Adrenal gland (tissue), 12 donors: ENCODE data around the gene NDUFAF4. TPM values are rescaled to one million over a fixed set of nuclear protein-coding genes. Genes with fewer than 3 reads are reported as not detected.

Experiments
- DNase-seq, 7 donors: peaks; one replicate each; pipeline ENCODE4 v3.0.0-alpha.2; 2019 to 2020
- H3K27ac ChIP-seq, 5 donors: fragments of 200-600 bp; sonication (generic) in 4 of 5; 1 replicate in 3 of 5; 2 replicates in 2 of 5; pipeline versions ENCODE4 v1.5.1 to v1.8.0; 2016 to 2020; ENCODE audit warnings: mild to moderate bottlenecking in 1 of 5
- H3K27me3 ChIP-seq: fragments of 200-600 bp; 2 replicates; pipeline ENCODE4 v1.8.0; 2021
- H3K36me3 ChIP-seq, 2 donors: fragments of 200-600 bp; replicated peaks in 1 of 2; 1 replicate in 1 of 2; 2 replicates in 1 of 2; pipeline versions ENCODE4 v1.5.1 to v1.8.0; 2018 to 2022
- H3K4me1 ChIP-seq, 2 donors: fragments of 200-600 bp; replicated peaks in 1 of 2; 1 replicate in 1 of 2; 2 replicates in 1 of 2; pipeline versions ENCODE4 v1.5.1 to v1.8.0; 2018 to 2021
- H3K4me3 ChIP-seq, 4 donors: fragments of 200-600 bp; sonication (generic) in 3 of 4; one replicate each; pipeline ENCODE4 v1.5.1; 2016 to 2018
- H3K9me3 ChIP-seq, 3 donors: fragments of 200-600 bp; sonication (generic) in 1 of 3; replicated peaks in 1 of 3; 1 replicate in 2 of 3; 2 replicates in 1 of 3; pipeline versions ENCODE4 v1.5.1 to v1.8.0; 2016 to 2021
- CTCF ChIP-seq, 6 experiments: fragments of 450-650 bp in 4 of 6; fragments of 200-600 bp in 2 of 6; sonication (generic) in 1 of 6; IDR thresholded peaks; 1 replicate in 5 of 6; 2 replicates in 1 of 6; pipeline versions ENCODE4 v1.5.1 to v1.8.0; 2016 to 2021; ENCODE audit warnings: antibody characterized with exemption in 6 of 6, mild to moderate bottlenecking in 2 of 6, moderate library complexity in 1 of 6
- POLR2A ChIP-seq, 2 donors: fragments of 450-650 bp; IDR thresholded peaks; one replicate each; pipeline ENCODE4 v1.6.1; 2017; ENCODE audit warnings: antibody characterized with exemption in 2 of 2, mild to moderate bottlenecking in 2 of 2, moderate library complexity in 1 of 2
- WGBS, 4 donors: extraction: QIAGEN DNeasy Blood & Tissue Kit in 2 of 4; methylation state at CpG; one replicate each; pipeline versions ENCODE4 v1.1.5 to v1.1.7; 2013 to 2017; 5-methylcytosine and 5-hydroxymethylcytosine counted together
- intact Hi-C, 2 donors: fragments of 100-400 bp; cut with DNase I; formaldehyde crosslinking; loops; one replicate each; pipeline versions ENCODE4 v1.14.1 to v1.15.0; 2022 to 2023
- polyA plus RNA-seq, 3 donors: library from polyadenylated mRNA; stranded (reverse); fragments of 200-250 nt in 2 of 3; fragments of 350-450 nt in 1 of 3; fragmentation: Illumina TruSeq in 1 of 3; extraction: RNeasy Lipid Tissue Mini Kit (QIAGEN cat#74804) in 1 of 3; gene quantifications; one replicate each; pipeline ENCODE4 v1.2.3, GENCODE V29; 2013 to 2014
- total RNA-seq, 9 donors: library from RNA; depleted of rRNA in 4 of 9; stranded (reverse); fragments of >200 nt in 4 of 9; fragments of 120-200 nt in 1 of 9; fragmentation: NEBNext Ultra II Directional in 1 of 9; extraction: Animal tissue kit (Norgen Biotek cat#: 25700) in 1 of 9; gene quantifications; one replicate each; pipeline versions ENCODE4 v1.1.0 to v1.2.4, GENCODE V29; 2013 to 2023
- donor health status: healthy with polysubstance abuse.
- donor health status: Bipolar disorder and iron deficiency.
- donor health status: DM: yes; HTN: yes; CAD: no.
- donor health status: DM: no; HTN: no; CAD: no.
- donor health status: DM: no; HTN: no; CAD: no.
- donor health status: DM: yes; HTN: yes; CAD: no.

The NDUFAF4 gene
- total and polyA plus RNA-seq, 12 donors = 11.4 to 73.5 (median 28.5) TPM

- TF ChIP-seq POLR2A (IDR thresholded peaks at IDR 0.05) = no peak
- no peak for TF ChIP-seq CTCF (IDR thresholded peaks at IDR 0.05)
- Histone ChIP-seq H3K4me3 (no peak overlapping the region), H3K27ac (no peak overlapping the region), H3K9me3 (no peaks in the 10 kb centered on the region), H3K27me3 (peaks cover 5% of the 10 kb centered on the region), H3K4me1 (no peaks in the 10 kb centered on the region), H3K36me3 (no peaks in the 10 kb centered on the region)
- intact Hi-C loops = no loop called here
- no peak for DNase-seq
- 31 to 85% (median 70%) methylated on average over 3 of the region's 3 CpGs for WGBS, 4 donors
Observed at GRCh38 chr6:96864216-96865054, 33.3 kb downstream of the NDUFAF4 start.

- Histone ChIP-seq H3K4me3 (no peak overlapping the region), H3K27me3 (peaks cover 3% of the 10 kb centered on the region), H3K36me3 (no peaks in the 10 kb centered on the region), H3K9me3 (no peaks in the 10 kb centered on the region), H3K27ac (no peak overlapping the region), H3K4me1 (no peaks in the 10 kb centered on the region)
- intact Hi-C loops = no loop called here
- DNase-seq = no peak
- whole genome bisulfite sequencing, 4 donors = 48 to 71% (median 51%) methylated on average over 1 of the region's 1 CpG
- no peak for TF ChIP-seq POLR2A (IDR thresholded peaks at IDR 0.05)
- TF ChIP-seq CTCF (IDR thresholded peaks at IDR 0.05) = no peak
Observed at GRCh38 chr6:96862560-96862959, 35.1 kb downstream of the NDUFAF4 start.

GRCh38 chr6:96861588-96861987 lies 36.1 kb downstream of the NDUFAF4 start:
- TF ChIP-seq CTCF (IDR thresholded peaks at IDR 0.05) (no peak), POLR2A (IDR thresholded peaks at IDR 0.05) (no peak)
- intact Hi-C loops = no loop called here

GRCh38 chr6:96856856-96857255 lies 40.8 kb downstream of the NDUFAF4 start:
- intact Hi-C loops = no loop called here
- WGBS, 4 donors = 33 to 58% (median 37%) methylated on average over 1 of the region's 1 CpG

More at GRCh38 chr6:96861588-96861987, 36.1 kb downstream of the NDUFAF4 start:
- DNase-seq = no peak
- H3K4me1 ChIP-seq = no peaks in the 10 kb centered on the region
- no peak overlapping the region for H3K4me3 ChIP-seq
- H3K36me3 ChIP-seq = no peaks in the 10 kb centered on the region
- no peaks in the 10 kb centered on the region for H3K9me3 ChIP-seq
- no peak overlapping the region for H3K27ac ChIP-seq
- H3K27me3 ChIP-seq = no peaks in the 10 kb centered on the region

More at GRCh38 chr6:96856856-96857255, 40.8 kb downstream of the NDUFAF4 start:
- Histone ChIP-seq H3K27ac (no peak overlapping the region), H3K36me3 (no peaks in the 10 kb centered on the region), H3K4me1 (no peaks in the 10 kb centered on the region), H3K9me3 (no peaks in the 10 kb centered on the region), H3K4me3 (no peak overlapping the region), H3K27me3 (no peaks in the 10 kb centered on the region)
- TF ChIP-seq POLR2A (IDR thresholded peaks at IDR 0.05) = no peak
- no peak for TF ChIP-seq CTCF (IDR thresholded peaks at IDR 0.05)
- DNase-seq = no peak
